Sciatic nerve (tissue), 2 donors: ENCODE data around the gene ZNF613. TPM values are rescaled to one million over a fixed set of nuclear protein-coding genes. Genes with fewer than 3 reads are reported as not detected.
A peak's percentile ranks its signal among the peaks of the same experiment; 100 is the strongest.
"Not testable (repeated sequence)": the region's sequence is repeated elsewhere in the genome, so short reads cannot be mapped to it uniquely, and the experiment has no call there.

Experiments
- ATAC-seq: fragments of 200-7000 bp; cut with Tn5 transposase; one replicate; pipeline ENCODE4 v1.9.1; 2020; ENCODE audit warnings: mild to moderate bottlenecking, moderate library complexity
- DNase-seq: peaks from one replicate; pipeline ENCODE4 v3.0.0-alpha.2; 2020; ENCODE audit warnings: low spot score
- intact Hi-C: fragments of 100-400 bp; cut with DNase I; formaldehyde crosslinking; loops from one replicate; pipeline ENCODE4 v1.14.2; 2022
- total RNA-seq: library from RNA; stranded (reverse); fragmentation: NEBNext Ultra II Directional; extraction: Animal tissue kit (Norgen Biotek cat#: 25700); gene quantifications from one replicate; pipeline ENCODE4 v1.2.1, GENCODE V29; 2021
- donor health status: DM: no; HTN: no; CAD: no.
- donor health status: DM: no; HTN: no; CAD: no.

Gene ZNF613
- 6.0 TPM for total RNA-seq

- ATAC-seq: peak; percentile 99
- peak; percentile 88 for DNase-seq
- intact Hi-C loops: no loop called here
Measured at GRCh38 chr19:51926784-51927741, at the start of gene ZNF613. TSS of gene ZNF613 (plus strand) at chr19:51927472. CDS start at chr19:51936221, 8,749 bp downstream.

- intact Hi-C loops: no loop called here
- ATAC-seq (no peak), DNase-seq (no peak)
Measured at GRCh38 chr19:51882518-51882917, 44.8 kb upstream of the ZNF613 start.

GRCh38 chr19:51884713-51885112 lies 42.6 kb upstream of the ZNF613 start:
- DNase-seq (no peak), ATAC-seq (no peak)
- intact Hi-C loops: no loop called here

GRCh38 chr19:51887522-51888498 lies 39.5 kb upstream of the ZNF613 start, which contains the start of gene ZNF577:
TSS of gene ZNF577 (minus strand) at chr19:51887951. CDS start at chr19:51880382, 7,569 bp downstream.
- intact Hi-C loops: no loop called here
- peak; percentile 100 for ATAC-seq
- DNase-seq: peak; percentile 94

GRCh38 chr19:51889934-51890333 lies 37.3 kb upstream of the ZNF613 start:
- no peak for DNase-seq
- intact Hi-C loops: no loop called here
- no peak for ATAC-seq

- no peak for ATAC-seq
- no peak for DNase-seq
- intact Hi-C loops: no loop called here
Measured at GRCh38 chr19:51891193-51891747, 36.0 kb upstream of the ZNF613 start.

- ATAC-seq (no peak), DNase-seq (no peak)
- intact Hi-C loops: no loop called here
Measured at GRCh38 chr19:51901860-51902259, 25.4 kb upstream of the ZNF613 start.

- intact Hi-C loops: no loop called here
- DNase-seq: no peak
Measured at GRCh38 chr19:51903192-51903591, 24.1 kb upstream of the ZNF613 start.

GRCh38 chr19:51904331-51905165 lies 22.7 kb upstream of the ZNF613 start, which contains the start of gene ZNF649:
TSS of gene ZNF649 (minus strand) at chr19:51905017. CDS start at chr19:51900107, 4,910 bp downstream.
- DNase-seq (peak; percentile 88), ATAC-seq (peak; percentile 100)
- intact Hi-C loops: no loop called here

More at GRCh38 chr19:51903192-51903591, 24.1 kb upstream of the ZNF613 start:
- ATAC-seq: no peak

GRCh38 chr19:51905206-51905605 lies 22.1 kb upstream of the ZNF613 start:
- ATAC-seq: no peak
- DNase-seq: no peak
- intact Hi-C loops: no loop called here

- intact Hi-C loops: not testable (repeated sequence)
Measured at GRCh38 chr19:51905639-51906038, 21.6 kb upstream of the ZNF613 start.

GRCh38 chr19:51906108-51906507 lies 21.2 kb upstream of the ZNF613 start:
- DNase-seq, ATAC-seq, intact Hi-C loops: not testable (repeated sequence)

More at GRCh38 chr19:51905639-51906038, 21.6 kb upstream of the ZNF613 start:
- not testable (repeated sequence) for DNase-seq, ATAC-seq

GRCh38 chr19:51907981-51908380 lies 19.3 kb upstream of the ZNF613 start:
- DNase-seq, ATAC-seq, intact Hi-C loops: not testable (repeated sequence)

GRCh38 chr19:51915324-51915867 lies 11.9 kb upstream of the ZNF613 start:
- no peak for ATAC-seq
- no peak for DNase-seq
- intact Hi-C loops: no loop called here

- intact Hi-C loops: no loop called here
- ATAC-seq: no peak
Measured at GRCh38 chr19:51916167-51916566, 11.1 kb upstream of the ZNF613 start.

GRCh38 chr19:51919606-51920005 lies 7.7 kb upstream of the ZNF613 start:
- intact Hi-C loops: no loop called here
- no peak for ATAC-seq
- DNase-seq: no peak

More at GRCh38 chr19:51916167-51916566, 11.1 kb upstream of the ZNF613 start:
- no peak for DNase-seq

- DNase-seq (no peak), ATAC-seq (no peak)
- intact Hi-C loops: no loop called here
Measured at GRCh38 chr19:51921949-51922348, 5.3 kb upstream of the ZNF613 start.

- no peak for ATAC-seq
- intact Hi-C loops: no loop called here
- no peak for DNase-seq
Measured at GRCh38 chr19:51926426-51926783, 867 bp upstream of the ZNF613 start.
